Measurements from ENCODE around the gene UNC79.

Gene UNC79

DNA sequence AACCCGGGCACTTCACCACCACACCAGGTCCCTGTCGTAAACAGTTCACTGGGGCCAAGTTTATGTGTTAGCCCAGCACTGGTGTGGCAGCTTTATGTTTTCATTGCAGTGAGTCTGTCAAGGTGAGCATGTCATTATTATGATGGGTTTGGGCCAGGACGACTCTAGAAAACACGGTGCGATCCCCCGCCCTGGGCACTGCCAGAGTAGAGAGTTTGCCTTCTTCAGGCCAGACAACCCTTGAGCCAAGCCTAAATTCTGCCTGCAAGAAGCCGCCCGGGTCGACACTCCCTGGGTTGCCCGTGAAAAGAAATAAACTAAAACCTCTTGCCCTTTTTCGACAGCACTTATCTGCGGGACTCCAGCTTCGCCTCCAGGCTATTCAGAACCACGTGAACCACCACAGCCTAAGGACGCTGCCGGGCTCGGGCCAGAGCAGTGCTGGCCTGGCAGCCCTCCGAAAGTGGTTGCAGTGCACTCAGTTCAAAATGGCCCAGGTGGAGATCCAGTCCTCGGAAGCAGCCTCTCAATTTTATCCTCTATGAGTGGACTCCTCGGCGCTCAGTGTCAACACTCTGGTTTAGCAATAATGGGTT lies 275.7 kb downstream of the UNC79 start:
- in situ Hi-C loops (cut with MboI; ENCODE audit: low pct_unique_long_range_greater_than_20kb, low sequenced_read_pairs, unreplicated experiment) = no loop called here
- DNase-seq (ENCODE audit: low spot score) = no peak
- TF ChIP-seq, protein P1, sequence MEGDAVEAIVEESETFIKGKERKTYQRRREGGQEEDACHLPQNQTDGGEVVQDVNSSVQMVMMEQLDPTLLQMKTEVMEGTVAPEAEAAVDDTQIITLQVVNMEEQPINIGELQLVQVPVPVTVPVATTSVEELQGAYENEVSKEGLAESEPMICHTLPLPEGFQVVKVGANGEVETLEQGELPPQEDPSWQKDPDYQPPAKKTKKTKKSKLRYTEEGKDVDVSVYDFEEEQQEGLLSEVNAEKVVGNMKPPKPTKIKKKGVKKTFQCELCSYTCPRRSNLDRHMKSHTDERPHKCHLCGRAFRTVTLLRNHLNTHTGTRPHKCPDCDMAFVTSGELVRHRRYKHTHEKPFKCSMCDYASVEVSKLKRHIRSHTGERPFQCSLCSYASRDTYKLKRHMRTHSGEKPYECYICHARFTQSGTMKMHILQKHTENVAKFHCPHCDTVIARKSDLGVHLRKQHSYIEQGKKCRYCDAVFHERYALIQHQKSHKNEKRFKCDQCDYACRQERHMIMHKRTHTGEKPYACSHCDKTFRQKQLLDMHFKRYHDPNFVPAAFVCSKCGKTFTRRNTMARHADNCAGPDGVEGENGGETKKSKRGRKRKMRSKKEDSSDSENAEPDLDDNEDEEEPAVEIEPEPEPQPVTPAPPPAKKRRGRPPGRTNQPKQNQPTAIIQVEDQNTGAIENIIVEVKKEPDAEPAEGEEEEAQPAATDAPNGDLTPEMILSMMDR (IDR thresholded peaks at IDR 0.05; ENCODE audit: extremely low read depth, insufficient read depth, missing control alignments) = no peak

DNA sequence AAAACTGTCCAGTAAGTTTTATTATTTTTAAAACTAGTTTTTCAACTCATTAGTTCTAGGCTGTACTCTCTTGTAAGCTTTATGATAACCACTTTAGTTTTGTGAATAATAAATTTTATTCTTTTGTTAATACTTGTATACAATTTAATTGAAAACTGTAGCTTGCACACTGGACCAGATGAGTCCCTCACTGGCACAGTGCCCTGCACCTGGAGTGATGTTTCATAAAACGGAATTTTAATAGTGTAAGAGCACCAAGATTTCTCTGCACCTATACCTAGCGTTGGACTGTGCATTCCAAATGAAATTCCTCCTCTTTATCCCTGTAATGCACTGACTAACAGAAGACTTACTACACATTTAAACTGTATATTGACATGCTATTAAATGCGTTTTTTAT lies 276.7 kb downstream of the UNC79 start:
- no peak for DNase-seq (ENCODE audit: low spot score)
- TF ChIP-seq, protein P1 (IDR thresholded peaks at IDR 0.05; ENCODE audit: extremely low read depth, insufficient read depth, missing control alignments) = no peak
- in situ Hi-C loops (cut with MboI; ENCODE audit: low pct_unique_long_range_greater_than_20kb, low sequenced_read_pairs, unreplicated experiment) = no loop called here

DNA sequence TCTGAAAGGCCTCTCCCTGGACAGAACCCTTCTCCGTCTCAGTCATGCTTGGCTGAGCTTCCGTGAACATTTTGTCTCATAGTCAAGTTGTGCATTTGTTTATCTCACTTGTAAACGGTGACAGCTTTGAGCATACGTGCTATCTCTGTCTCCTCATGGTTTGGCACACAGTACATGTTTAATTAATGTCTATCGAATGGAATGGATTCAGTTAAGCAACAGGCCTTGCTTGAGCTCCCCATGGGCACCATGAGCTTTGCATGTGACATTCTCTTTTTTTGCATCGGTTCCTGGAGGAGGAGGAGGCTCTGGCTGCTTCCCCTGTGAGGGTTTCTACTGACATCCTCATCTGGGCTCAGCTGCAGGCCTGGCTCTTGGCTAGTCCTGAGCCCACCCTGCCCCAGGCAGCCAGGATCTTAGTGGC lies 277.6 kb downstream of the UNC79 start:
- TF ChIP-seq, protein P1 (IDR thresholded peaks at IDR 0.05; ENCODE audit: extremely low read depth, insufficient read depth, missing control alignments) = no peak
- in situ Hi-C loops (cut with MboI; ENCODE audit: low pct_unique_long_range_greater_than_20kb, low sequenced_read_pairs, unreplicated experiment) = no loop called here
- DNase-seq (ENCODE audit: low spot score) = no peak

DNA sequence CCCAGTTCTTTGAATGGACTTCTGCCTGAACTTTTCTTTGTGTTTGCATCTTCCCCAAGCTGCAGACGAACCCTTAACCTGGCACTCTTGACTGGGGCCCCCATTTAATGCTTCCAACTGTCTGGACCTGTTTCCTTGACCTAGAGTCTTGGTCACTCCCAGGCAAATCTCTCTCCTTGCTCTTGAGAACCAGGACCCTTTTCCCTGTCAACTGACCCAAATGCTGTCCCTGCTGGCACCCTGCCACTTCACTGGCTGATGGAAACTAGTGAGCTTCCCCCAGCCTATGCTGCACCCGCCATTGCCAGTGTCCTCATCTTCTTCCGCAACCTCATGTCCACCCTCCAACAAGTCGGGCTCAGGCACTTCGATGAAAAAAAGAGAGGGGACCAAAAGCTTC lies 278.1 kb downstream of the UNC79 start:
- in situ Hi-C loops (cut with MboI; ENCODE audit: low pct_unique_long_range_greater_than_20kb, low sequenced_read_pairs, unreplicated experiment) = no loop called here
- TF ChIP-seq, protein P1 (IDR thresholded peaks at IDR 0.05; ENCODE audit: extremely low read depth, insufficient read depth, missing control alignments) = no peak
- no peak for DNase-seq (ENCODE audit: low spot score)

DNA sequence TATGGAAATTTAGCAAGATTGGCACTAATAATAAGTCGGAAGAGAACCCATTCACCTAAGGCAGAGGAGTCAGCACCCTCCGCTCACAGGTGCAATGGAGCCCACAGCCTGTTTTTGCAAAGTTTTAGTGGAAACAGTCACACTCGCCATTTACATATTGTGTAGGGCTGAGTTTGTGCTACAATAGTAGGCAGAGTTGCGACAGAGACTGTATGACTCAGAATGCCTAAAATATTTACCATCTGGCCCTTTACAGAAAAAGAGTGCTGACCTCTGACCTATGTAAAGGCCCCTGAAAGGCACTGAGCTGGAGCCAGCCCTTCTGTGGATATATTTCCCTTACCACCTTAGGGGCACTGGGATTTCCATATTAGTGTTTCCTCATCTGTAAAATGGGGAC lies 278.5 kb downstream of the UNC79 start:
- TF ChIP-seq, protein P1 (IDR thresholded peaks at IDR 0.05; ENCODE audit: extremely low read depth, insufficient read depth, missing control alignments) = no peak
- in situ Hi-C loops (cut with MboI; ENCODE audit: low pct_unique_long_range_greater_than_20kb, low sequenced_read_pairs, unreplicated experiment) = no loop called here
- no peak for DNase-seq (ENCODE audit: low spot score)

DNA sequence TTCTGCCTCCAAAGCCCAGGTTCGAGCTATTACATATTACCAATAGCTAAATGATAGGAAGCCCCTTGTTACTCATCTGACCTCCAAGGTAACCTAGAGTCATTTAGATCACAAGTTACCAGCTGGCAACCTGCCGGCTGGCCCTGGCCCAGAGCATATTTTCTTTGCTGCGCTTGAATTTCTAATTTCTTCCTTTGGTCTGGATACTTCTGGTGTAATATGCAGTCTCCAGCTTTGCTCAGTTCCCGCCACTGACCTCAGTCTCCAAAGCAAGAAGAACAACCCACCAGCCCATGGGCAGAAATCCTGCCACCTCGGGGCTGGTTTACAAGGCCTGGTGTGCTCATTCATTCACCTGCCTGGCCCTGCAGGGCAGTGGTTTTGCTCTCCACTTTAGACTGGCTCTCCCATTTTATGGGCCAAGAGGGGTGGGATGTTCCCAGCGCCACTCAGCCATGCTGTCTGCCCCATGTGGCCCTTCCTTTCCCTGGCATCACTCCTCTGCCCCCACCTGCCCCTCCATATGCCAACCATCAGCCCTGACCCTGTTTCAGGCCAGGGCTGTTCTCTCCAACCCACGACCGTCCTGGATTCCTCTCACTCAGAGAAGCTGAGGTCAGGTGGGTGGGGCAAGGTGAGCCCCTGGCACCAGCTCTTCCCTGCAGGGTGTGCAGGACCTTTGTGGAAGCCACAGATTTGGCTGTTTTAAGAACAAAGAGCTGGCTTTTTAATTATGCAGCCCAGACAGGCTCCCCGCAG lies 281.5 kb downstream of the UNC79 start:
- no peak for DNase-seq (ENCODE audit: low spot score)
- TF ChIP-seq, protein P1 (IDR thresholded peaks at IDR 0.05; ENCODE audit: extremely low read depth, insufficient read depth, missing control alignments) = no peak
- in situ Hi-C loops (cut with MboI; ENCODE audit: low pct_unique_long_range_greater_than_20kb, low sequenced_read_pairs, unreplicated experiment) = no loop called here
